Left renal cortex interstitium (tissue), 4 donors: ENCODE measurements around the gene ACTL10. TPM values are rescaled to one million over a fixed set of nuclear protein-coding genes. Genes with fewer than 3 reads are reported as not detected.

Experiments used
- DNase-seq, 4 donors: peaks; one replicate each; pipeline ENCODE4 v3.0.0-alpha.2; 2013; ENCODE audit warnings: low read depth in 4 of 4, low spot score in 2 of 4, missing footprints in 1 of 4
- polyA plus RNA-seq, 4 donors: library from polyadenylated mRNA; unstranded; fragments of 120-200 nt; gene quantifications; one replicate each; pipeline ENCODE4 v1.2.1, GENCODE V29; 2013; ENCODE audit not compliant: insufficient read length in 4 of 4

Gene ACTL10
- polyA plus RNA-seq, 4 donors: 0.35 to 0.75 (median 0.55) TPM

DNA sequence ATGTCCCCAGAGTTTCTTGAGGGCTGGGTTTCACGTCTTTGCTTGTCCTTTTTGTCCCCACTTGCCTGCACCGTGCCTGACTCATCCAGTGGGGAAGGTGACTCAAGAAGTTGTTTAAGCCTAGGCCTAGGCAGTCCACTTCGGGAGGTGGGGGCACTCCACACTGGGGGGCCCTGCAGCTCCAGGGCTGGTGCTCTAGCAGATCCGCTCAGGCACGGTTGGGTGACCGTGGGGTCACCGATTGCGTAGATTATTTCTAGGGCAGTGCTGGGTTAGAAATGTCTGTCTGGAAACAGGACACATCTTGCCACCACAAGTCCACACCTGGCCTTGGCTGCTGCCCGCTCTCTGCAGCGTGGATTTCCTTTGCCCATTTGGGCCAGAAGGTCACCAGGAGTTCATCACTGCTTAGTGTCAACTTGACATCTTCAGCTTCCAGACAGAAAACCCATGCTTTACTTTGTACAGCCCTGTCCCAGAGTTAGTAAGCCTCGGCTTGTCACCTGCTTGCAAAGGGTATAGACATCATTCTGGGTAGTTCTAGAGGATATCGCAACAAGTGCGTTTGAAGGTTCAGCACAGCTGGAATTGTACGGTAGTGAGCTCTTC is 18.2 kb upstream of the ACTL10 start:
- no peak for DNase-seq

GRCh38 chr20:33649201-33649681 is 17.5 kb upstream of the ACTL10 start:
- DNase-seq: no peak

GRCh38 chr20:33650111-33650752 is 16.5 kb upstream of the ACTL10 start:
- DNase-seq: no peak

DNA sequence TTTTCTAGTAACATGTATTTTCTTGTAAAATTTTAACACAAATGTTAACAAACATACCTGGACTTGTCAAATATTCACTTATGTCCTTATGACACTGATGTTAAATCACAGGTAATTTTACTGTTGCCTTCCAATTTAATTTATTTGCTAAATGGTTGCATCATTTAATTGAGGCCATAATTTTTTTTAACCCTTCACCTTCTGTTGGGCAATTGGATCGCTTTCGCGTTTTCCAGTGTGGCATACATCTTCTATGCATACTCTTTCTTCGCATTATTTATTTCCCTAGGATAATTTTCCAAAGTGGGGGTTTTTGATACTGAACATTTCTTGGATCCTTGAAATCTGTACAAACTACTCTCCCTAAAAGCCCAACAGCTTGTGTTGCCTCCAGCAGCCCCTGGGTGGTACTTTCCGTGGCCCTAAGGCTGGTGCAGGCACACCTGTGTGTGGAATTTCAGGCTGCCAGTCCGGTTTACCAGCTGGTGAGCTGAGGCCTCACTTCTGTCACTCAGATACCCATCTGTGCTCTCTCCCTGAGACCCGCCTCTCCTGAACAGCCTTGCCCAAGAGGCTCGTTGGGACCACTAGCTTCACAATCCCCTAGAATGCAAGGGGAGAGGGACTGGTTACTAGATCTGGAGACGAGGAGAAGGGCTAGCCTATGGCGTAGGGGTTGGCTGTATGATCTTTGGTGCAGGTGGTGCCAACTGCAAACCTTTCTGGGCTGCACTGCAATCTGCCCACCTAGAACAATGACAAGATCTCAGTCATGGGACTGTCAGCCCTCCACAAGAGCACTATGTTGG is 15.8 kb upstream of the ACTL10 start:
- DNase-seq: no peak

DNA sequence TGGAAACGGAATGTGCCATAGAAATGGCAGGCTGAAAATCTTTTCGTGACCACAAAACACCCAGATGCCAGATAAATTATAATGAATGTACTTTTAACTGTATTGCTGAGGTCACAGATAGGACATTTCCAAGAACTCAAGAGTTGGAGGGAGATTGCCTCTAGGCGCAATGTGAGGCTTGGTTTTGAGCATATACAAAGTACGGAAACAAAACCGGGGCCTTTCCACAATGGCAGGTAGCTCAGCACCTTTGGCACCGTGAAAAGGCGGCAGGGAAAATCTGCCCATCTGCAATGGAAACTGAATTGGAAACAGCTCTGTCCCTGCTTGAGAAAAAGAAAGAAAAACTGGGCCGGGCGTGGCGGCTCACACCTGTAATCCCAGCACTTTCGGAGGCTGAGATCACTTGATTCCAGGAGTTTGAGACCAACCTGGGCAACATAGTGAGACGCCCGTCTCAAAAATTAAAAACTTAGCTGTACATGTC is 15.1 kb upstream of the ACTL10 start:
- DNase-seq: no peak

GRCh38 chr20:33653218-33653899 is 13.4 kb upstream of the ACTL10 start:
- DNase-seq: no peak

- DNase-seq: no peak
Measured at GRCh38 chr20:33653900-33654596, 12.7 kb upstream of the ACTL10 start.

- DNase-seq: no peak
Measured at GRCh38 chr20:33654680-33655161, 12.0 kb upstream of the ACTL10 start.

DNA sequence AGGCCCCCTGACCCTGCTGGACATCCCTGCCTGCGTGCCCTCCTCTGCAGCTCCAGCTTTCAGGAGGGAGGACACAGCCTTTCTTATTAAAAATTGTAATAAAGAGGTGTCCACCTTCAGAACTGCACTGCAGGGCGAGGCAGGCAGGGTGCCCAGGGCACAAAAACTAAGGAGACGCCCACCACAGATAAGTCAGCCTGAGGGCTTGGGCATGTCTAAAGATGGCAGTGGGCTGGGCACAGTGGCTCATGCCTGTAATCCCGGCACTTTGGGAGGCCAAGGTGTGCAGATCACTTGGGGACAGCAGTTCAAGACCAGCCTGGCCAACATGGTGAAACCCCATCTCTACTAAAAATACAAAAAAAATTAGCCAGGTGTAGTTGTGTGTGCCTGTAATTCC is 11.6 kb upstream of the ACTL10 start:
- DNase-seq: no peak

DNA sequence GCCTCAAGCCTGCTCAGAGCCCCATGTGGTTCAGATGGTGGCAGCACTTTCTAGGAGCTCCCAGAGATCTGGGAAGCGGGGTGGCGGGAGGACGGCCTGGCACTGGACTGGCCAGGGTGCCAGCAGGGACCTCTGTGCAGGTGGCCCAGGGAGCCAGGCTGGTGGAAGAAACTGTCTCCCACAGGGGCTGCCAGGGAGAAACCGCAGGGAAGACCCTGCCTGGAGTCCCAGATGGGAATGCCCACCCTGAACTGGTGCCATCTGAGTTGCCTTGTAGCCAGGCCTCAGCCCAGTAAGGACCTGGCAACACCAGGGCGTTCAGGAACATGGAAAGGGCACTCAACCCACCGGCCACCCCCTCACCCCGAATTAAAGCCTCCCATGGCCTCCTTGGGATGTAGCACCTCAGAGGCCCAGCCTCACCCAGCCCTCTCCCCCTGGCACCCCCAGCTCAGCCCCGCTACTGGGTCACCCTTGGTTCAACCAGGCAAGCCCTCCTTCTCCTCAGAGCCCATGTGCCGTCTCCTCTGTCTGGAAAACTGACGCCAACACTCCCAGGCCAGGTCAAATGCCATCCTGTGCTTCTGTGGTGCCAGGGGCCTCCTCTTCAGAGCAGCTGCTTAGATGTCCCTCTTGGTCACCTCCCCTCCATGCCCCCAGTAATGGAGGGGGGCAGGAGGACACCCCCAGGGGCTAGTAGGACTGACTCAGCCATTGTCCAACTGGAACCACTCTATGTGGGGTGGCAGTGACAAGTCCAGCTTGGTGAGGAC is 10.5 kb upstream of the ACTL10 start:
- no peak for DNase-seq

DNA sequence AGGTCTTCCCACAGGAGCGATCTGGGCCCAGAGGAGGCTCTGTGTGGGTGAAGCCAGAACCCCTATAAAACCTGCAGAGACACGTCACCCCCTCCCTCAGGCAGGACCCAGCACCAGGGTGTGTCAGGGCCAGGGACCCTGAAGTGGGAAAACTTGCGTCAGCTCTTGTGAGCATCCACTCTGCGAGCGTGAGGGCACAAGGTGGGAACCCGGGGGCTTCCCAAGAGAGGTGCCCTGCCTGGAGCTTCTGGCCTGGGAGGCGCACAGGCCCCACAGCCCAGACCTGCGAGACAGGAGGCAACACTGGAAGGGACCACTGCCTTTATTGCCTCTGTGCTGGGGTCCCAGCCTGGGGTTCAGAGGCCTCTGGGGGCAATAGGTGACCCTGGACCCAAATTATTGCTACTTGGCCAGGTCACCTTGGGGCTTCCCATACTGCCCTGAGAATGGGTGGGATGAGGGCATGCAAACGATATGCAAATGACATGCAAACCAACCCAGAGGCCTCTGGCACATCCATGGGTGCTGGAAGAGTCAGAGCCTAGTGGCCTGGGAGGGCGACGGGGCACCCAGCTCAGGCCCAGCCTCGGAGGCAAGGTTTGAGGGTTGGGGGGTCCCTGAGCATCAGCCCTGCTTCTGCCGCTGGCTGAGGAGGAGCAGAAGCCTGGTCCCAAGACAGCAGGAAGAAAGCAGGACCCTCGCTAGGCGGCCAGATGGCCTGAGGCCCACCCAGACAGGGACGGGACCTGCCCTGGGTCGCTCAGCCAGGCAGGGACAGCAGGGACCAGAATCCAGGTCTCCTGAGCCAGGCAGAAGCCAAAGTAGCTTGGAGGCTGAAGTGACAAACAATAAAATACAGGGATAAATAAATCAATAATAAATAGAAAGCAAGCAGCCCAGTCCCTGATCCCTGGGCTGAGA is 9.7 kb upstream of the ACTL10 start:
- no peak for DNase-seq

DNA sequence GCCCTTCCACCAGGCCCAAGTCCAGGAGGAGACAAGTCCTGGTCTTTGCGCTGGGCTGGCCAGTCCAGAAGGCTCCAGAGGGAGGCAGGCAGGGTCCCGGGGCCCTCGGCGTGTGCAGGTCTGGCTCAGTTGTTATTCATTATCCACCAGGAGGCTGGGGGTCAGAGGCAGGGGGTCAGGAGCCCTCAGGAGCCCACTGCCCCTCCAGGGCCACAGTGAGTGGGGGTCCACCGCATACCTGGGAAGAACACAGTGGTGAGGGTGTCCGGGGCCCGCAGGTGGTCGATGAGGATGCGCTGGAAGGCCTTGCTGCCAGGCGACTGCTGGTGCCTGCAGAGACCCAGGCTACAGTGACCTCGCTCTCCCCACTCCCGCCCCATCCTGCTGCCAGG is 9.0 kb upstream of the ACTL10 start:
- no peak for DNase-seq

DNA sequence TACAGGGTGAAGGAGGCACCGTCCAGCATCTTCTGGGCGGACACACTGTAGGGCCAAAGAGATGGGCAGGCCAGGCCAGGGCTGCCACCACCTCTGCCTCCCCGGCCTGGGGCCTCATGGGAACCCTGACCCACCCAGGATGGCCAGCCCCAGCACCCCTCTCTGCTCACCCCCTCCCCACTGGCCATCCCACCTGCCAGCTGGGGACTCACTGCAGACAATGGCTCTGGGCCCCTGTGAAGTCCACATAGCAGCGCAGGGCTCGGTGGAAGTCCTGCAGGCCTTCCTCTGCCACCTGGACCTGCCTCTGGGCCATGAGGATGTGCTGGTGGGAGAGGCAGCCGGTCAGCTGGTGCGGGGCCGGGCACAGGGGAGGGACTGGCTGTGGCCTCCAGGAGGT is 8.2 kb upstream of the ACTL10 start:
- DNase-seq: no peak

DNA sequence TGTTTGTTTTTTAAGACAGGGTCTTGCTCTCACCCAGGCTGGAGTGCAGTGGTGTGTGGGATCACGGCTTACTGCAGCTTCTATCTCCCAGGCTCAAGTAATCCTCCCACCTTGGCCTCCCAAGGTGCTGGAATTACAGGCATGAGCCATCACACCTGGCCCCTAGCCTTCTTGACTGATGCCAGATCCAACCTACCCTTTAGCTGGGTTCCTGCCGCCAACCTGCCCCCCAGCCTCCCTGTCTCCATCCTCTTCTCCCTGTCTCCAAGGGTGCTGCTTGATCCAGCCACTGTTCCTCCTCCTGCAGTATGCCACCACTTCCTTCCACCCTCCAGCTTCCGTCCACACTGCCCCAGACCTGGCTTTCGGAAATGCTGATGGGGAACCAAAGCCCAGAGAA is 7.8 kb upstream of the ACTL10 start:
- no peak for DNase-seq

DNA sequence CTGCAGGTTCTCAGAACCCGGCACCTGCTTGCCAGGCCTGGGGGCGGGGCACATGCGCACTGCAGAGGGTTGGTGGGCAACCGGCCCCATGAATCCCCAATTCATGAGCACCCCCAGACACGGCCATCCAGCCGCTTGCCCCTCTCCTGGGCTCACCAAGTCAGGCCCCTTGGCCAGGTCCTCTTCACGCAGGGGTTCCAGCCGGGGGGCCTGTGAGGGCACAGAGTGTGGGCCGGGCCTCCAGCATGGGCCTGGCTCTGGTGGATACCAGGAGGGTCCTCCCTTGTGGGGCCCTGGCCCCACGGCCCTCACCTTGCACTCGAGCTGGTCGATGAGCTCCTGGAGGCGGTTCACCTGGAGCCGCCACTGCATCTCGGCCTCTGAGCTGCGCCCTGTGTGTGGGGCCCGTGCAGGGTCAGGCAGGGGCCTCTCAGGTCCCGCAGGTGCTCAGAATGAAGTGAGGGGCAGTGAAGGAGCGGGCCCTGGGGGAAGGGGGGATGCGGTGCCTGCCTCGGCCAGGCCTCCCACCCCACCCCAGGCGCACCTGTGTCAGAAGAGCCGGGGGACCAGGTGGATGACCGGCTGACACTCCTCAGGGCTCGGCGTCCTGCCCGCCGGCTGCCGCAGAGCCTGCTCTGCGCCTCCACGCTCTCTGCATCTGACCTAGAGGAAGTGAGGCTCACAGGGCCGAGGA is 7.3 kb upstream of the ACTL10 start:
- DNase-seq: no peak

- DNase-seq: no peak
Measured at GRCh38 chr20:33660035-33660684, 6.6 kb upstream of the ACTL10 start.

GRCh38 chr20:33660685-33661058 is 6.1 kb upstream of the ACTL10 start:
- no peak for DNase-seq
